ENCODE results near the gene CREBZF. TPM values are rescaled to one million over a fixed set of nuclear protein-coding genes. Genes with fewer than 3 reads are reported as not detected.
A peak's percentile ranks its signal among the peaks of the same experiment; 100 is the strongest.
"Not testable (repeated sequence)": the region's sequence is repeated elsewhere in the genome, so short reads cannot be mapped to it uniquely, and the experiment has no call there.

CREBZF gene
- total RNA-seq, 4 donors from 2014 or later = 63.2 to 162 (median 90.5) TPM

DNA sequence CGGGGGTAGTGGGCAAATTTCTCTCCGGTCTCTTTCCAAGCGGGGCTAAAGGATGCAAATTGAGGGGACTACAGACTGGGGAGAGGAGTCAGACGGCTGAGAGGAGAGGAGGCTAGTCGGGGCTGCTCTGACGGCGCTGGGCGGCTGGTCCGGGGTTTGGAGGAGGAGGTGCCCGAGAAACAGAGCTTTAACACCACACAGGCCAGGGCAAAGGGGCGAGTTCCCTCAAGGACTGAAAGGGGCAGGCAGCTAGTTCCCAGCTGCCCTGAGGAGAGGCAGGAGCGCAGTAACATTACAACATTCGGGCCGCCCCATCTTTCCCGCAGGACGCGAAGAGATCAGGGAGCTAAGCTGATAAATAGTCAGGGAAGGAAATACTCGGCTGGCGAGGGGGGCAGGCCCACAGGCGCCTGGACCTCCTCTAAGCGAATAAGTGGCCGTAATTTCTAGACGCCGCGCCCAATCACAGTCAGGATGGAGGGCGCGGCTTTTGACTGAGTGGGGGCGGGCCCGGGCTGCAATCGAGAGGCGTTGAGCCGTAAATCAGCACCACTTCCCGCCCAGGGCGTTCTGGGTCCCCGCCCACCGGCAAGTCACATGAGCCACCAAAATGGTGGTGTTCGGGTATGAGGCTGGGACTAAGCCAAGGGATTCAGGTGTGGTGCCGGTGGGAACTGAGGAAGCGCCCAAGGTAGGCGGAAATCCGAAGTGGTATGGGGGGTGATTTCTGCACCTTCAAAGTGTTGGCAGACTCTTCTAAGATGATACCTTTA, 36.7 kb downstream of the CREBZF start, which contains the start of gene TMEM126B:
Gene TMEM126B, plus strand, starts transcription at position 596 of the 773 bp plus-strand sequence. Its CDS starts 15 bp downstream, at position 611.
- DNase-seq = peak; percentile 97 to 99 (median 98)
- H3K9me3 ChIP-seq = no peaks in the 10 kb centered on the region
- H3K4me3 ChIP-seq = peak within 1 kb of the TSS; percentile 58 to 82 (median 64)
- no peaks in the 10 kb centered on the region for H3K27me3 ChIP-seq
- peaks cover 0 to 20% (median 0%) of the 10 kb centered on the region in 4 donors for H3K4me1 ChIP-seq
- peak within 1 kb of the TSS; percentile 78 to 91 (median 89) for H3K27ac ChIP-seq
- peaks cover 0 to 10% (median 0%) of the 10 kb centered on the region in 3 donors for H3K36me3 ChIP-seq
- peak; percentile 53 to 84 for TF ChIP-seq POLR2A (IDR thresholded peaks at IDR 0.05)
- TF ChIP-seq, protein P1, sequence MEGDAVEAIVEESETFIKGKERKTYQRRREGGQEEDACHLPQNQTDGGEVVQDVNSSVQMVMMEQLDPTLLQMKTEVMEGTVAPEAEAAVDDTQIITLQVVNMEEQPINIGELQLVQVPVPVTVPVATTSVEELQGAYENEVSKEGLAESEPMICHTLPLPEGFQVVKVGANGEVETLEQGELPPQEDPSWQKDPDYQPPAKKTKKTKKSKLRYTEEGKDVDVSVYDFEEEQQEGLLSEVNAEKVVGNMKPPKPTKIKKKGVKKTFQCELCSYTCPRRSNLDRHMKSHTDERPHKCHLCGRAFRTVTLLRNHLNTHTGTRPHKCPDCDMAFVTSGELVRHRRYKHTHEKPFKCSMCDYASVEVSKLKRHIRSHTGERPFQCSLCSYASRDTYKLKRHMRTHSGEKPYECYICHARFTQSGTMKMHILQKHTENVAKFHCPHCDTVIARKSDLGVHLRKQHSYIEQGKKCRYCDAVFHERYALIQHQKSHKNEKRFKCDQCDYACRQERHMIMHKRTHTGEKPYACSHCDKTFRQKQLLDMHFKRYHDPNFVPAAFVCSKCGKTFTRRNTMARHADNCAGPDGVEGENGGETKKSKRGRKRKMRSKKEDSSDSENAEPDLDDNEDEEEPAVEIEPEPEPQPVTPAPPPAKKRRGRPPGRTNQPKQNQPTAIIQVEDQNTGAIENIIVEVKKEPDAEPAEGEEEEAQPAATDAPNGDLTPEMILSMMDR (IDR thresholded peaks at IDR 0.05) = no peak

DNA sequence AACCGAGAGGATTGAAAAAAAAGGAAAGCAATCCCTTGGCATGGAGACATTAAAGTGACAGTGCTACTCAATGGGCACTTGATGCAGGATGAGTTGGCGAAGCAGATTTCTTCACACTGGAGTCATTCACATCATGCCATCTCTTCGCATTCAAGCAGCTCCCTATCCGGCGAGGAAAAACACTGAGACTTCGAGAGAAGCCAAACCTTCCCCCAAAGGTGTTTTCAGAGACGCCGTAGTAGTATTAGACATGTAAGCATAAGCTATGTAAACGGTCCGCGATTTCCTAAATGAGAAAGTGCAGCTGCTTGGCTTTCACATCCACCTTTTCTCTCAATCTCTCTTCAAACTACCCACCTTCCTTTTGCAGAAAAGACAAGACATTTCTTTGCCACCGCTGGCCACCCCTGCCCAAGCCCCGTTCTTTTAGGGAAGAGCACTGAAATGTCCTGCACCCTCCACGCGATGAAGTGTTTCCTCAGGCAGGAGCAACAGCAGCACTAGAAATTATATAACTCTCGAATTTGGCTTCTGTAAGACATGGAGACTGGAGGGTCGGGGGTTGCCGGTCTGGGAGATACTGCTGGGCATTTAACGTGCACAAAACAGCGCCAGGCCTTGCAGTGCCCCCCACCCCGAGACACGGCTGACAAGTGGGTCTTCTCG, 37.5 kb downstream of the CREBZF start, which contains the start of gene DLG2:
Gene DLG2, minus strand, starts transcription at position 13 of the 666 bp plus-strand sequence.
- TF ChIP-seq, protein P1 (IDR thresholded peaks at IDR 0.05) = peak in 1 of 6 experiments; percentile 1
- TF ChIP-seq POLR2A (IDR thresholded peaks at IDR 0.05) = no peak
- Histone ChIP-seq H3K4me3 (peak within 1 kb of the TSS; percentile 58 to 82 (median 64)), H3K36me3 (peaks cover 0 to 10% (median 0%) of the 10 kb centered on the region in 3 donors), H3K27me3 (no peaks in the 10 kb centered on the region), H3K9me3 (no peaks in the 10 kb centered on the region), H3K4me1 (peaks cover 0 to 20% (median 0%) of the 10 kb centered on the region in 4 donors), H3K27ac (peak within 1 kb of the TSS; percentile 78 to 91 (median 89))
- DNase-seq = peak in 1 of 3 donors; percentile 23

DNA sequence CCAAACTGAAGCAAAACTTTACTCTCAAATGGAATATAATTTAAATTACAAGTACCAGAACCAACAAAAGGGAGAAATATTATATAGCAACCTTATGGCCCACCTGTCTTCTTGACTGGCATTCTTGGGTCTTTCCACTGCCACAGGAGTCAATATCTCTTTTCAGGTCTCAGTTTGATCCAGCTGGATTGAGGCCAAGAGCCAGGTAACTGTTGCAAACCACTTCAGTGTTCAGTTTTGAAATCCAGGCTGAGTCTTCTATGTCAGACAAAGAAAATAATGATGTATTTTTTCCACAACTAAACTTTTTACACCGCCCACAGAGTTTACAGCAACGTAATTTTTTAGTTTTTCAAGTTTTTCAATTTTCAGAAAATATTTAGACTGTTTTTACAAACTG, 38.4 kb downstream of the CREBZF start:
- Histone ChIP-seq H3K9me3 (no peaks in the 10 kb centered on the region), H3K36me3 (peaks cover 0 to 7% (median 0%) of the 10 kb centered on the region in 3 donors), H3K27me3 (no peaks in the 10 kb centered on the region), H3K27ac (peak overlapping the region in 1 of 4 donors; percentile 78), H3K4me3 (no peak overlapping the region), H3K4me1 (peaks cover 0 to 20% (median 0%) of the 10 kb centered on the region in 4 donors)
- DNase-seq = no peak
- TF ChIP-seq POLR2A (IDR thresholded peaks at IDR 0.05) = no peak
- TF ChIP-seq, protein P1 (IDR thresholded peaks at IDR 0.05) = no peak

DNA sequence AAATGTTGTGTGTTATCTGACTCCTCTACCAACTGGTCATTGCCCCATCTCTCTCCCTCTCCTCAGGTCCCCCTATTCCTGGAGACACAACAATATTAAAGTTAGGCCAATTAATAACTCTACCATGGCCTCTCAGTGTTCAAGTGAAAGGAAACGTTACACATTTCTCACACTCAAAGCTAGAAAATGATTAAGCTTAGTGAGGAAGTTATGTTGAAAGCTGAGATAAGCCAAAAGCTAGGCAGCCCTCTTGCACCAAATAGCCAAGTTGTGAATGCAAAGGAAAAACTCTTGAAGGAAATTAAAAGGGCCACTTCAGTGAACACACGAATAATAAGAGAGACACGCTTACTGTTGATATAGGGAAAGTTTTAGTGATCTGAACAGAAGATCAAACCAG, 44.7 kb downstream of the CREBZF start:
- Histone ChIP-seq H3K27ac (no peak overlapping the region), H3K9me3 (no peaks in the 10 kb centered on the region)
- no peak for TF ChIP-seq POLR2A (IDR thresholded peaks at IDR 0.05)
- TF ChIP-seq, protein P1 (IDR thresholded peaks at IDR 0.05) = no peak

DNA sequence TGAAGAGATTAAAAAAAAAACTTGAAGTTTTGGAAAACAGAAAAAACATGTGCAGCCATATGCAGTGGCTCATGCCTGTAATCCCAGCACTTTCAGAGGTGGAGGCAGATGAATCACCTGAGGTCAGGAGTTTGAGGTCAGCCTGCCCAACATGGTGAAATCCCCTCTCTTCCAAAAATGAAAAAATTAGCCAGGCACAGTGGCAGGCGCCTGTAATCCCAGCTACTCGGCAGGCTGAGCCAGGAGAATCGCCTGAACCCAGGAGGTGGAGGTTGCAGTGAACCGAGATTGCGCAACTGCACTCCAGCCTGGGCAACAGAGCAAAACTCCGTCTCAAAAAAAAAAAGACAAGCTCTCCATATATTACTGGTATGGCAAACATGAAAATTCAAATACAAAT, 45.4 kb downstream of the CREBZF start:
- no peaks in the 10 kb centered on the region for H3K4me1 ChIP-seq
- H3K27ac ChIP-seq = no peak overlapping the region
- no peak for TF ChIP-seq POLR2A (IDR thresholded peaks at IDR 0.05)
- TF ChIP-seq, protein P1 (IDR thresholded peaks at IDR 0.05) = no peak
- H3K9me3 ChIP-seq = no peaks in the 10 kb centered on the region
- H3K27me3 ChIP-seq = no peaks in the 10 kb centered on the region
- H3K36me3 ChIP-seq = no peaks in the 10 kb centered on the region
- no peak overlapping the region for H3K4me3 ChIP-seq
- no peak for DNase-seq

More for the DNA sequence above, 44.7 kb downstream of the CREBZF start:
- no peak for DNase-seq
- Histone ChIP-seq H3K4me3 (no peak overlapping the region), H3K27me3 (no peaks in the 10 kb centered on the region), H3K4me1 (no peaks in the 10 kb centered on the region), H3K36me3 (no peaks in the 10 kb centered on the region)

DNA sequence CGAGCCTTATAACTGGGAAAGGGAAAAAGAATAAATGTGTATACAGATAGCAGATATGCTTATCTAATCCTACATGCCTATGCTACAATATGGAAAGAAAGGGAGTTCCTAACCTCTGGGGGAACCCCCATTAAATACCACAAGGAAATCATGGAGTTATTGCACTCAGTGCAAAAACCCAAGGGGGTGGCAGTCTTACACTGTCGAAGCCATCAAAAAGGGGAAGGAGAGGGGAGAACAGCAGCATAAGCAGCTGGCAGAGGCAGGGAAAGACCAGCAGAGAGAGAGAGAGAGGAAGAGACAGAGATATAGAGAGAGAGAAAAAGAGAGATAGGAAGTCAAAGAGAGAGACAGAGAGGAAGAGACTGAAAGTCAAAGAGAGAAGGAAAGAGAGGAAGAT, 53.3 kb downstream of the CREBZF start:
- DNase-seq, H3K4me3 ChIP-seq, H3K27ac ChIP-seq, H3K36me3 ChIP-seq, H3K4me1 ChIP-seq, H3K9me3 ChIP-seq, H3K27me3 ChIP-seq: not testable (repeated sequence)

Data from Peyer's patch (tissue), 4 donors.